Esophagus muscularis mucosa (tissue), 3 donors: ENCODE results near the gene AGER.

ENCODE experiments used
- POLR2A ChIP-seq: fragments of 450-650 bp; IDR thresholded peaks from one replicate; pipeline ENCODE4 v1.6.1; 2017; ENCODE audit warnings: antibody characterized with exemption, moderate library complexity, mild to moderate bottlenecking, low read depth
- POLR2AphosphoS5 ChIP-seq, 2 donors: sonication (generic); formaldehyde crosslinking; IDR thresholded peaks; one replicate each; pipeline ENCODE4 v1.6.1; 2017; ENCODE audit warnings: antibody characterized with exemption in 2 of 2
- TF ChIP-seq, protein P1 (sequence below), 3 experiments: fragments of 200-600 bp in 2 of 3; fragments of 450-650 bp in 1 of 3; sonication (generic) in 2 of 3; IDR thresholded peaks; one replicate each; pipeline ENCODE4 v1.5.1; 2017 to 2019; ENCODE audit warnings: antibody characterized with exemption in 3 of 3, mild to moderate bottlenecking in 2 of 3, moderate library complexity in 1 of 3

DNA sequence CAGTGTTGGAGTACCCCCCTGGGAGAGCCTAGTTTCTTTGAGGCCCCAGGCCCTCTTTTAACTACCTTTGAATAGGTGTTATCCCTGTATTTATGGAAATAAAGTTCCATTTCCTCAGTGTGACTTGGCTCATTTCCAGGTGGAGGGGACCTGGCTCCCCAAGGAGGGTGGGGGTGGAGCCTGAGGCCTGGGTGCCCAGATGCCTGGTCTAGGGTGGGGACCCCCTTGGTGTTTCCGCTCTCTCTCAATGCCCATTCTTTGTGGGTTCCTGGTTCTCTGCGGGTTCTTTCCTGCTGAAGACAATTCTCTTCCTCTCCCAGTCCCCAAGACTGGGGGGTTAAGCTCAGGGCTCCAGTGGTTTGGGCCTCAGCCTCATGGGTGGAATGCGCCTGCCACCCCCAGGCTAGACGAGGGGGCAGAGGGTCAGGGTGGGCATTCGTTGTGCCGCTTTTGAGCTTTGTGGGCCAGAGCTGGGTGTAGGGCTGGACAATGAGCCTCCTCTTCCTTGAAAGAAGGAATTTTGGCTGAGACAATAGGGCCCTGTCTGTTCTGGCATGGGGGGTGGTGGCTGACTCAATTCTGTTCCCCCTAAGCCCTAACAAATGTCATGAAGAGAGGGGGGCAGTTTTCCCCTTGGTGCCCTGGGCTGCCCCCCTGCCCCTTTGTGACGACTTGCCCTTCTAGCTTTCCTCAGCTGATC lies 20.3 kb downstream of the AGER start:
- TF ChIP-seq, protein P1, sequence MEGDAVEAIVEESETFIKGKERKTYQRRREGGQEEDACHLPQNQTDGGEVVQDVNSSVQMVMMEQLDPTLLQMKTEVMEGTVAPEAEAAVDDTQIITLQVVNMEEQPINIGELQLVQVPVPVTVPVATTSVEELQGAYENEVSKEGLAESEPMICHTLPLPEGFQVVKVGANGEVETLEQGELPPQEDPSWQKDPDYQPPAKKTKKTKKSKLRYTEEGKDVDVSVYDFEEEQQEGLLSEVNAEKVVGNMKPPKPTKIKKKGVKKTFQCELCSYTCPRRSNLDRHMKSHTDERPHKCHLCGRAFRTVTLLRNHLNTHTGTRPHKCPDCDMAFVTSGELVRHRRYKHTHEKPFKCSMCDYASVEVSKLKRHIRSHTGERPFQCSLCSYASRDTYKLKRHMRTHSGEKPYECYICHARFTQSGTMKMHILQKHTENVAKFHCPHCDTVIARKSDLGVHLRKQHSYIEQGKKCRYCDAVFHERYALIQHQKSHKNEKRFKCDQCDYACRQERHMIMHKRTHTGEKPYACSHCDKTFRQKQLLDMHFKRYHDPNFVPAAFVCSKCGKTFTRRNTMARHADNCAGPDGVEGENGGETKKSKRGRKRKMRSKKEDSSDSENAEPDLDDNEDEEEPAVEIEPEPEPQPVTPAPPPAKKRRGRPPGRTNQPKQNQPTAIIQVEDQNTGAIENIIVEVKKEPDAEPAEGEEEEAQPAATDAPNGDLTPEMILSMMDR (IDR thresholded peaks at IDR 0.05): no peak
- TF ChIP-seq POLR2AphosphoS5 (IDR thresholded peaks at IDR 0.05) (peak; percentile 7 to 14), POLR2A (no peak)
